ENCODE data around the gene TRUB2. TPM values are rescaled to one million over a fixed set of nuclear protein-coding genes. Genes with fewer than 3 reads are reported as not detected.

Gene TRUB2
- total and polyA plus RNA-seq, 2 of the 8 experiments (the other 6 are each of a cell fraction or from before 2014, with no cell fraction given) = 20.7 to 37.8 TPM

DNA sequence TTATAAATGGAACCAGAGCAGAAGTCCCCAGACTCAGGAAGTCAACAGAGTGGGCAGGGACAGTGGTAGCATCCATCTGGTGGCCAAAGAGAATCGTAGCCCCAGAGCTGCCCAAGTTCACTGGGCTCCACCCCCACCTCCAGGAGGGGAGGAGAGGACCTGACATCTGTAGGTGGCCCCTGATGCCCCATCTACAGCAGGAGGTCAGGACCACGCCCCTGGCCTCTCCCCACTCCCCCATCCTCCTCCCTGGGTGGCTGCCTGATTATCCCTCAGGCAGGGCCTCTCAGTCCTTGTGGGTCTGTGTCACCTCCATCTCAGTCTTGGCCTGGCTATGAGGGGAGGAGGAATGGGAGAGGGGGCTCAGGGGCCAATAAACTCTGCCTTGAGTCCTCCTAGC, 38.6 kb upstream of the TRUB2 start (continued):
- TF ChIP-seq RAD21 (IDR thresholded peaks at IDR 0.05 in 1 of 2, conservative IDR thresholded peaks at IDR 0.05 in 1 of 2; ENCODE audit: low read depth in 2 of 2, low read length in 2 of 2) (no peak), MAX (IDR thresholded peaks at IDR 0.05) (no peak), CTBP2 (IDR thresholded peaks at IDR 0.05; ENCODE audit: borderline replicate concordance, insufficient read depth, insufficient read length, low read length) (no peak), TEAD4 (IDR thresholded peaks at IDR 0.05; ENCODE audit: low read depth, low read length) (no peak), SIRT6 (IDR thresholded peaks at IDR 0.05; ENCODE audit: low read length) (no peak), SRF (IDR thresholded peaks at IDR 0.05; ENCODE audit: low read depth, low read length) (no peak), RNF2 (IDR thresholded peaks at IDR 0.05; ENCODE audit: borderline replicate concordance, low read depth, low read length, missing control alignments, poor library complexity, severe bottlenecking) (no peak), SP4 (IDR thresholded peaks at IDR 0.05; ENCODE audit: low read length) (no peak), NANOG (IDR thresholded peaks at IDR 0.05; ENCODE audit: insufficient read depth, low read depth, low read length, poor library complexity, severe bottlenecking) (no peak), PHF8 (conservative IDR thresholded peaks at IDR 0.05; ENCODE audit: low read depth, low read length) (no peak)
- TF ChIP-seq, protein P1, sequence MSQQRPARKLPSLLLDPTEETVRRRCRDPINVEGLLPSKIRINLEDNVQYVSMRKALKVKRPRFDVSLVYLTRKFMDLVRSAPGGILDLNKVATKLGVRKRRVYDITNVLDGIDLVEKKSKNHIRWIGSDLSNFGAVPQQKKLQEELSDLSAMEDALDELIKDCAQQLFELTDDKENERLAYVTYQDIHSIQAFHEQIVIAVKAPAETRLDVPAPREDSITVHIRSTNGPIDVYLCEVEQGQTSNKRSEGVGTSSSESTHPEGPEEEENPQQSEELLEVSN (IDR thresholded peaks at IDR 0.05) = no peak
